Stimulated activated CD8-positive, alpha-beta memory T cell treated with anti-CD3 and anti-CD28 coated beads, Interleukin-15, amount 100 ng/mL, for 1 hour (primary cell): ENCODE measurements around the gene DEFB129.
"Not testable (repeated sequence)": the region's sequence is repeated elsewhere in the genome, so short reads cannot be mapped to it uniquely, and the experiment has no call there.

Experiments used
- DNase-seq: peaks from one replicate; pipeline ENCODE4 v3.0.0-alpha.2; 2020; ENCODE audit warnings: low read depth

Gene DEFB129

DNA sequence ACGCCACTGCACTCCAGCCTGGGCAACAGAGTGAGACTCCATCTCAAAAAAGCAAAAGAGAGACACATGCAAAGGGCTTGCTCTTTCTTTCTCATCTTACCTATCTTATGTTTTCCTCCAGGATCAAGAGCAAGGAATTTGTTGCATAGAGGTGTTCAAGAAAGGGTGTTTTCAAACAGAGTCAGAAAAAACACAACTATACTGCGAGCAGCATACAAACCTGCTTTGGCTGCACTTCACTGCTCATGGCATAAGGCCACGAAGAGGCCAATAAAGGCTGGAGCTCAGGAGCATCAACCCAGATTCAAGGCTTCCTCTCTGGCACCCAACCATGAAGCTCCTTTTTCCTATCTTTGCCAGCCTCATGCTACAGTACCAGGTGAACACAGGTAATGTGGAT lies at the start of gene DEFB129:
TSS of gene DEFB129 (plus strand) at position 301 of the 400 bp plus-strand sequence. CDS start at position 332, 31 bp downstream.
- no peak for DNase-seq

- no peak for DNase-seq
These were observed 42.8 kb upstream of the DEFB129 start for GRCh38 chr20:184288-184687.

DNA sequence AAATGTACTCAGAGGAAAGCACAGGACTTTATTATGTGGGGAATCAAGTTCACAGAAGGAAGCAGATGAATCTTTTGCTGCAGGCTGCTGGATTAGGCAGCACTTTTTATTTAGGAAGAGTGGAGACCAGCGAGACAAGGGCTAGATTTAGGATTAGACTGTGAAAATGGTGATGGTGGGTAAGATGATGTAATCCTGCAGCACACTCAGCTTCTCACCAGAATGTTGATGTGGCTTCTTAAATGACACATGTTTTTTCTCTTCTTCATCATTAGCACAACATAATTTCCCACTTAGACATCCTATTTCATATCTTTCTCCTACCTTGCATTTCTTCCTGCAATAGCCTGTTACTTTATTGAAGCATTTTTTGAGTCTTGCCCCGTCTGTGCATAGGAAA lies 39.3 kb upstream of the DEFB129 start:
- no peak for DNase-seq

- DNase-seq = no peak
These were observed 37.4 kb upstream of the DEFB129 start, which contains the start of gene DEFB128 for GRCh38 chr20:189611-190010. TSS of gene DEFB128 (minus strand) at chr20:189711. CDS start at chr20:189623, 88 bp downstream.

- DNase-seq = no peak
These were observed 28.8 kb upstream of the DEFB129 start for GRCh38 chr20:198225-198624.

- no peak for DNase-seq
These were observed 27.1 kb upstream of the DEFB129 start for GRCh38 chr20:199996-200395.

DNA sequence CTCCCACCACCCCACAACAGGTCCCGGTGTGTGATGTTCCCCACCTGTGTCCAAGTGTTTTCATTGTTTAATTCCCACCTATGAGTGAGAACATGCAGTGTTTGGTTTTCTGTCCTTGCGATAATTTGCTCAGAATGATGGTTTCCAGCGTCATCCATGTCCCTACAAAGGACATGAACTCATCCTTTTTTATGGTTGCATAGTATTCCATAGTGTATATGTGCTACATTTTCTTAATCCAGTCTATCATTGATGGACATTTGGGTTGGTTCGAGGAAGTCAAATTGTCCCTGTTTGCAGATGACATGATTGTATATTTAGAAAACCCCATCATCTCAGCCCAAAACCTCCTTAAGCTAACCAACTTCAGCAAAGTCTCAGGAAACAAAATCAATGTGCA lies 23.4 kb upstream of the DEFB129 start:
- DNase-seq = not testable (repeated sequence)

GRCh38 chr20:208942-209566 lies 18.0 kb upstream of the DEFB129 start:
- DNase-seq = no peak

GRCh38 chr20:210809-211502 lies 16.1 kb upstream of the DEFB129 start:
- DNase-seq = no peak

GRCh38 chr20:214383-214782 lies 12.7 kb upstream of the DEFB129 start:
- DNase-seq = no peak

- no peak for DNase-seq
These were observed 11.3 kb upstream of the DEFB129 start for GRCh38 chr20:215796-216195.

DNA sequence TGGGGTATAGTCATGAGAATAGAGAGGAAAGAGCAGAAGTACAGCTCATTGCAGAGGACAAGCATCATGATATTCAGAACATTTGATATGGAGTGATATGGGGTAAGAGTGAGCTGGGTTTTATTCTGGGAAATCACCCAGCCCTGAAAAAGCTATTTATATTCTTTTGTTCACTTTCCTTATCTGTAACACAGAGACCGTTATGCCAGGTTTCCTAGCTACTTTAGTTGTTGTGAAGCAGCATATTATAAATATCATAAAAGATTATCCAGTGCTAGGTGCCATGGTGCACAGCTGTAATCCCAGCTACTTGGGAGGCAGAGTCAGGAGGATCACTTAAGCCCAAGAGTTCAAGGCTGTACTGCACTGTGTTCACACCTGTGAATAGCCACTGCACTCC lies 9.8 kb upstream of the DEFB129 start:
- no peak for DNase-seq

DNA sequence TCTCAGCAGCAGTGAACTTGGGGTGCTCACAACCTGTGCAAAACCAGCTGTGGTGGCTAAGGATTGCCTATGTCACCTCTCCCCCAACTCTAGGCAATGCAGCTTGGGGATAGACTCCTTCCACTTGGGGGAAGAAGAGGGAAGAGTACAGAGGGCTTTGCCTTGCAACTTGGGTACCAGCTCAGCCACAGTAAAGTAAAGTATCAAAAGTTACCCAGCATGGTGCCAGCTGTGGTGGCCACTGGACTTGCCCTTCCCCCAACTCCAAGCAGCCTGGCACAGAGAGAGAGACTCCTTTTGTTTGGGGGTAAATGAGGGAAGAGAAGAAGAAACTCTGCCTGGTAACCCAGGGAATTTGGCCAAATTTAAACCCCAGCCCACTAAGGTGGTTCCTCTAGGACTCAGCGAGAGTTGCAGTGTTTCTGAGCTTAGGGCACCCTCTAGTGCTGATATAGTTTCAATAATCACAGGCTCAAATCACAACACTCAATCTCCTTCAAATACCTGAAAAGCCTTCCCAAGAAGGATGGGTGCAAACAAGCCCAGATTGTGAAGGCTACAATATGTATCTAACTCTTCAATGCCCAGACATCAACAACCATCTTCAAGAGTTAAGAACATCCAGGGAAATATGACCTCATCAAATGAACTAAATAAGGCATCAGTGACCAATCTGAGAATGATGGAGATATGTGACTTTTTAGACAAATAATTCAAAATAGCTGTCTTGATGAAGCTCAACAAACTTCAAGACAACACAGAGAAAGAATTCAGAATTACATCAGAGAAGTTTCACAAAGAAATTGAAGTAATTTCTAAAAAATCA lies 7.6 kb upstream of the DEFB129 start:
- DNase-seq = no peak

DNA sequence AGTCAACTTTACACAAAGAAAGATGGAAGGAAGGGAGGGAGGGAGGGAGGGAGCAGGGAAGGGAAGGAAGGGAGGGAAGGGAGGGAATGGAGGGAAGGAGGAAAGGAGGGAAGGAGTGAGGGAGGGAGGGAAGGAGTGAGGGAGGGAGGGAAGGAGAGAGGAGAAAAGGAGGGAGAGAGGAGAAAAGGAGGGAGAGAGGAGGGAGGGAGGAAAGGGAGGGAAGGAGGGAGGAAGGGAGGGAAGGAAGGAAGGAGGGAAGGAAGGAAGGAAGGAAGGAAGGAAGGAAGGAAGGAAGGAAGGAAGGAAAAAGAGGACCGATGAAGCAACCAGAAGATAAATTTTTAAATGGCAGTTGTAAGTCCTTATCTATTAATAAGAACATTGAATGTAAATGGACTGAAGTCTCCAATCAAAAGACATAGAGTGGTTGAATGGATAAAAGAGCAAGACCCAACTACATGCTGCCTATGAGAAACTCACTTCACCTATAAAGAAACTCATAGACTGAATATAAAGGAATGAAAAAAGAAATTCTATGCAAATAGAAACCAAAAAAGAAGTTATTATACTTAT lies 5.7 kb upstream of the DEFB129 start:
- DNase-seq = no peak

DNA sequence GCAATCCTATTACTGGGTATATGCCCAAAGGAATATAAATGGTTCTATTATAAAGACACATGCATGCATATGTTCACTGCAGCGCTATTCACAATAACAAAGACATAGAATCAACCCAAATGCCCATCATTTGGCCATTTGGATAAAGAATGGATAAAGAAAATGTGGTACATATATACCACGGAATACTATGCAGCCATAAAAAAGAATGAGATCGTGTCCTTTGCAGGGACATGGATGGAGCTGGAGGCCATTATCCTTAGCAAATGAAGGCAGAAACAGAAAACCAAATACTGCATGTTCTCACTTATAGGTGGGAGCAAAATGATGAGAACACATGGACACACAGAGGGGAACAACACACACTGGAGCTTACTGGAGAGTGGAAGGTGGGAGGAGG lies 1.2 kb upstream of the DEFB129 start:
- not testable (repeated sequence) for DNase-seq

DNA sequence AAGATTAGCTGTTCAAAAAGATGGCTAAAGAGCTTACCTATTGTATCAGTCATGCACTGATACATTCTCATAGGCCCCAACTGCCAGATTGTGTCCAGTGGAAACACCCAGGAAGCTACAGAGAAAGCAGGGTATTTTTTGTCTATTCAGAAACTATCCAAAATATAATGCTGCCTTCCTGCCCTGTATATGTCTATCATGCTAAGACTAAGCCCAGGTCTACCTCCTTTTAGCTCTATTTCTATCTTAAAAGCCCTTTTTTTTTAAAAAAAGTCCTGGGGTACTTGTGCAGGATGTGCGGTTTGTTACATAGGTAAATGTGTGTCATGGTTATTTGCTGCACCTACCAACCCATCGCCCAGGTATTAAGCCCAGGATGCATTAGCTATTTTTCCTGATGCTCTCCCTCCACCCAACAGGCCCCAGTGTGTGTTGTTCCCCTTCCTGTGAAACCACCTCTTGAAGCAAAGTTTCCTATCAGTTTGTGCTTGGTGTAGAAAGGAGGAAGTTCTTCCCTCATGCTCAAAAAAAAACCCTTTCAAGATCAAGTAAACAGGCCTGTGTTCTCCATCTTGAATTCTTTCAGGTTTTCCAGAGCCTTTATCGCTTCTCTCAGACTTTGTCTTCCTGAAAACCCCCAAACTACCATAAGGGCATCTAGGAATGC lies 514 bp downstream of the DEFB129 start:
- no peak for DNase-seq

DNA sequence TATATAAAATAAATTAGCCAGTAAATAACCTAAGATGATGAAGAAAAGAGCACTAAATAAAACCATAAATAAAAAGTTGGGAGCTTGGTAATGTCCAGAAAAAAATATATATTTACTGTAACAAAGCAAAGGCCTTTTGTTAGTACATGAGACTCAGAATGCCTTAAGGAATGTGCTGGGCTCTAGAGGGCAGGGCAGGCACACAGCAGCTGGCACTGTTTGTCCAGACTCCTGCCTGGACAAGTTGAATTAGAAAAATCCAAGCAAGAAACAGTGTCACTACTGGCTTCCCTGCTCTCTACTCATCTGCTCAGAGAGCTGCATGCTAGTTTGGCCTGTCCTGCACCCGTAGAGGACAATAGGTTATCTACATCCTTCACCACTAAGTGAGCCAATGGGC lies 8.8 kb downstream of the DEFB129 start:
- DNase-seq = no peak

DNA sequence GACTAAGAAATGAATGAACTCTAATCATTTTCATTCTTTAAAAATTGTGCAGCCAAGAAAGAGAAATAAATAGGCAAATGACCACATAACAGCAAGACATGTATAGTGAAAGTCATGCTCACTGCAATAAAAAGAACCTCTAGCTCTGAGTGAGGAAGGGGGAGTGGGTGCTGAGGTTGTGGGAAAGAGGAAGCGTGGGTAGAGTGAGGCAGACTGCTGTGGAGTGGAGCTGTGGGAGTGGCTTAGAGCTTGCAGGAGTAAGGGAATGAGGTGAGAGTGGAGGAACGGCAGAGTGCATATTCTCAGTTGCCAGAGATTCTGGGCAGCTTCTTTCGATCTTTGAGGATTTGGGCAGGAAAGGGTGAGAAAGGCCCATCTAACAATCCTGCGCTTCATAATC lies 10.4 kb downstream of the DEFB129 start:
- no peak for DNase-seq

DNA sequence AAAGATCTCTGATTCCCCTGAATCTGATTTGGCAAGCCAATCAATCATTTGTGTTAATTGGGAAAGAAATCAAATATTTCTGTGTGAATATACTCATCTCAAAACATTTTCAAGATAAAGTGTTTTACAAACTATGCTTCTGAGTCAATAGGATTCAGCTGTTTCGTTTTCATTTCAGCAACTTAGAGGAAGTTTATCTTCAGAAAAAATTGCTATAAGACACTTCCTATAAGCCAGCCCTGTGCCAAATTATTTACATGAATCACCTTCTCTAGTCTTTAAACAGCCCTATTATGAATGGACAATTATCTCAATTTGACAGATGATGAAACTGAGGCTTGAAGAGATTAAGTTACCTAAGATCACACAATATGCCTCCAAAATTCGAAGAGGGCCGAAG lies 10.9 kb downstream of the DEFB129 start:
- DNase-seq = no peak

DNA sequence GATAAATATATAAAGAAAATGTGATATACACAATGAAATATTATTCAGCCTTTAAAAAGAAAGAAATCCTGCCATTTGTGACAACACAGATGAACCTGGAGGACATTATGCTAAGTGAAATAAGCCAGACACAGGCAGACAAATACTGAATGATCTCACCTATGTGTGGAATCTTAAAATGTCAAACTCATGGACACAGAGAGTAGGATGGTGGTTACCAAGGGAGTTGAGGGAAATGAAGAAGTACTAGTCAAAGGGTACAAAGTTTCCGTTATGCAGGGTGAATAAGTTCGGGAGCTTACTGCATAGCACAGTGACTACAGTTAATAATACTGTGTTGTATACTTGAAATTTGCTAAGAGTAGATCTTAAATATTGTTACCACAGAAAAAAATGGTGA lies 15.8 kb downstream of the DEFB129 start:
- no peak for DNase-seq

GRCh38 chr20:251354-251753 lies 24.3 kb downstream of the DEFB129 start:
- no peak for DNase-seq

DNA sequence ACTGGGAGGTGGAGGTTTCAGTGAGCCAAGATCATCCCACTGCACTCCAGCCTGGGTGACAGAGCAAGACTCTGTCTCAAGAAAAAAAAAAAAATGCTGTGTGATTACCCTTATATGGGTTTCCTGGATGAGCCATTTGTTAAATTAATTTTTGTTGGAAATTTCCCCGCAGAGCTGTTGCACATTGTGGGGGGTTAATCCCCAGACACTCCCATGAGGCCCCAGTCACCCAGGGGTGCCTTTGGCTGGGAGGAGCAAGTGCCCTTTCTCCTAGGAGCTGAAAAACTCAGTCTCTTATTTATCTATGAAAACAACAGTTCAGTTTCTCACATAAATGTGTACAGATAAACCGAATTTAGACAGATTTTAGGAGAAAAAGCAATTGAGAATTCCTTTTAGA lies 25.7 kb downstream of the DEFB129 start:
- DNase-seq = no peak
